ENCODE results near the gene LDLRAD3. TPM values are rescaled to one million over a fixed set of nuclear protein-coding genes. Genes with fewer than 3 reads are reported as not detected.

LDLRAD3 gene
- total RNA-seq, 2 experiments from 2014 or later: not detected

DNA sequence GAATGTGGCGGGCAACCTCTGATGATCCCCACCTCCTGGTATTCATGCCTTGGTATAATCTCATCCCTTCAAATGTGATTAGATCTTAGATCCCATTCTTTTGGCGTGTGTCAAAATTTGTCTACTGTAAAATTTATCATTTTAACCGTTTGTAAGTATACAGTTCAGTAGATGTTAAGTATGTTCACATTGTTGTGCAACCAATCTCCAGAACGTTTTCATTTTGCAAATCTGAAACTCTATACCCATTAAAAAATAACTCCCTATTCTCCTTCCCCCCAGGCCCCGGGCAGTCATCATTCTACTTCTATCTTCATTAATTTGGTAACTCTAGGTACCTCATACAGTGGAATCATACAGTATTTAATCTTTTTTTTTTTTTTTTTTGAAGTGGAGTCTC lies 159.0 kb downstream of the LDLRAD3 start:
- DNase-seq (no peak), ATAC-seq (no peak)
- H3K36me3 Mint-ChIP-seq: no peaks in the 10 kb centered on the region
- no peak overlapping the region for H3K4me3 Mint-ChIP-seq
- H3K27me3 Mint-ChIP-seq: peaks cover 2% of the 10 kb centered on the region
- H3K4me1 Mint-ChIP-seq: no peaks in the 10 kb centered on the region
- CTCF ChIA-PET: no interaction called here
- no peak overlapping the region for H3K27ac Mint-ChIP-seq
- no peaks in the 10 kb centered on the region for H3K9me3 Mint-ChIP-seq (ENCODE audit: low read depth)

DNA sequence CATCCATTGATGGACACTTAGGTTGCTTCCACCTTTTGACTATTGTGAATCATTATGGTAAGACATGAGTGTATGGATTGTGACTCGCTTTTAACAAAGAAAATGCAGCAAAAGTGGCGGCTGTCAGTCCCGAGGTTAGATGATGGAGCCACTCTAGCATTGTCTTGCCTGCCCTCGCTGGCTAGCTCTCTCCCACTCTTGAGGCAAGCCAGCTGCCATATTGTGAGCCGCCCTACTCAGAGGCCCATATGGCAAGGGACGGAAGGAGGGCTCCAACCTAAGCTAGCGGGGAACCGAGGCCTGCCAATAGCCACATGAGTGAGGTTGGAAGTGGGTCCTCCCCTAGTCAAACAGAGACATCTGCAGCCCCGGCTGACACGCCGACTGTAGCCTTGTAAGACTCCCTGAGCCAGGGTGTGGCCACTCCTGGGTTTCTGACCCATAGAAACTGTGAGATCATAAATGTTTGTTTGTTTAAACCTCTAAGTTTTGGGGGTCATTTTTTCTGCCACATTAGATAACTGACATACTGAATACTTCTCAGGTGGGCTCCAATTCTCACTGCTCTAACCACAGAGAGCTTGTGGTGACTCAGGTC lies 160.2 kb downstream of the LDLRAD3 start:
- Mint-ChIP-seq H3K4me3 (no peak overlapping the region), H3K27me3 (peaks cover under 1% of the 10 kb centered on the region), H3K9me3 (ENCODE audit: low read depth) (no peaks in the 10 kb centered on the region), H3K36me3 (no peaks in the 10 kb centered on the region), H3K27ac (no peak overlapping the region), H3K4me1 (peaks cover 2% of the 10 kb centered on the region)
- CTCF ChIA-PET: no interaction called here
- ATAC-seq (no peak), DNase-seq (no peak)

DNA sequence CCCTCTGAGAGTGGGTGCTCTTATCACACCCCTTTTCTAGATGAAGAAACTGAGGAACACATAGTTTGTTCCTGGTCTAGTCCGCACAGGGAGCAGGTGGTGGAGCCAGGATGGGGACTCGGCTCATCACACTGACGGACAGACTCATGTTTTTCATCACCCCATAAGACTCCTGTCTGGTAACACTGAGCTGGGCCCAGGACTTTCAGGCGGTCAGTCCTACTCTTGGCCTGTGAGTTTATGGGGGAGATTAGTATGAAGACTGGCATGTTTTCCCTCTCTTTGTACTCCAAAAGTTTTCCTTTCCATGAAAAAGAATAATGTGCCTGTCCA lies 160.8 kb downstream of the LDLRAD3 start:
- ATAC-seq (no peak), DNase-seq (no peak)
- no peak overlapping the region for H3K4me3 Mint-ChIP-seq
- no peaks in the 10 kb centered on the region for H3K36me3 Mint-ChIP-seq
- peaks cover 3% of the 10 kb centered on the region for H3K4me1 Mint-ChIP-seq
- H3K27me3 Mint-ChIP-seq: no peaks in the 10 kb centered on the region
- H3K9me3 Mint-ChIP-seq (ENCODE audit: low read depth): no peaks in the 10 kb centered on the region
- no peak overlapping the region for H3K27ac Mint-ChIP-seq
- CTCF ChIA-PET: no interaction called here

DNA sequence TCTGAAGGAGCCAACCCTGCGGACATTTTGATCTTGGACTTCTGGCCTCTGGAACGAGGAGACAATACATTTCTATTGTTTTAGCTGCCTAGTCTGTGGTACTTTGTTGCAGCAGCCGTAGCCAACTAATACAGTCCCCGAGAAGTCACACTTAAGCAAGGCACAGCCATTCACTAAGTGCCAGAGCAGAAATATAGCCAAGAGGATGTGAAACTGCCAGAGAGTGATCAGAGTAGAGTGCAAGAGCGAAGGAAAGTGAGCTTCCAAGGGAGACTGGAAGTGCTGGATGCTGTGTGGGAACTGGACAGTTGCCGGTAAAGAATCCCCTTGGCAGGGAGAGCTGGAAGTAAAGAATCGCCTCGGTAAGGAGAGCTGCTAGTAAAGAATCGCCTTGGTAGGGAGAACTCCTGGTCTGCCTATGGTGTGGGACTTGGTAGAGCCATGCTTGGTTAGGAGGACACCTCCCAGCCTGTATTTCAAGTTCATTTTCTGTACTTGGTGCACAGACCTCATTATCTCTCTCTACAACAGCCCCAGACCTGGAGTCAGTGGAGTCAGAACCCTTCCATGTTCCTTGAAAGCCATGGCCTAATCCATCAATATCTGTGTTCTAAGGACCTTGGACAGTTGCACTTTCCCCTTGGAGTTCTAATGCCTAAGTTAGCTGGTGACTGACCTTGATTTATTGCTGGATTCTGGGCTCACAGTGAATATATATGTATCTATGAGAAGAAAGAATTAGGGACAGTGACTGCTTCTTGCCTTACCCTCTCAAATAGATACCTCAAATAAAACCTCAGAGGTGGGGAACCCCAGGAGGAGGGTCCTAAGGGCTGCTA lies 162.1 kb downstream of the LDLRAD3 start:
- no peak for ATAC-seq
- H3K4me3 Mint-ChIP-seq: no peak overlapping the region
- H3K36me3 Mint-ChIP-seq: no peaks in the 10 kb centered on the region
- no peaks in the 10 kb centered on the region for H3K9me3 Mint-ChIP-seq (ENCODE audit: low read depth)
- H3K27me3 Mint-ChIP-seq: no peaks in the 10 kb centered on the region
- H3K4me1 Mint-ChIP-seq: peaks cover 9% of the 10 kb centered on the region
- CTCF ChIA-PET: no interaction called here
- DNase-seq: no peak
- no peak overlapping the region for H3K27ac Mint-ChIP-seq

DNA sequence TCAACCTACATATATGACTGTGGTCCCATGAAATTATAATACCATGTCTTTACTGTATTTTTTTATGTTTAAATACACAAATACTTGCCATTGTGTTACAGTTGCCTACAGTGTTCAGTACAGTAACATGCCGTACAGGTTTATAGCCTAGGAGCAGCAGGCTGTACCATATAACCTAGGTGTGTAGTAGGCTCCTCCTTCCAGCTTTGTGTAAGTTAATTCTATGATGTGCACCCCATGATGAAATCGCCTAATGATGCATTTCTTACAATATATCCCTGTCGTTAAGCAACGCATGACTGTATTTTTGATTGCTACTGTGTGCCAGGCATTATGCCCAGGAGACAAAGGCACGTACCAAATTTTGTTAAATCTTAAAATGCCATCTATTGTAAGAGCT lies 163.7 kb downstream of the LDLRAD3 start:
- H3K27ac Mint-ChIP-seq: no peak overlapping the region
- CTCF ChIA-PET: no interaction called here
- ATAC-seq (no peak), DNase-seq (no peak)
- H3K4me1 Mint-ChIP-seq: peaks cover 9% of the 10 kb centered on the region
- H3K36me3 Mint-ChIP-seq: no peaks in the 10 kb centered on the region
- H3K4me3 Mint-ChIP-seq: no peak overlapping the region
- H3K9me3 Mint-ChIP-seq (ENCODE audit: low read depth): no peaks in the 10 kb centered on the region
- no peaks in the 10 kb centered on the region for H3K27me3 Mint-ChIP-seq

DNA sequence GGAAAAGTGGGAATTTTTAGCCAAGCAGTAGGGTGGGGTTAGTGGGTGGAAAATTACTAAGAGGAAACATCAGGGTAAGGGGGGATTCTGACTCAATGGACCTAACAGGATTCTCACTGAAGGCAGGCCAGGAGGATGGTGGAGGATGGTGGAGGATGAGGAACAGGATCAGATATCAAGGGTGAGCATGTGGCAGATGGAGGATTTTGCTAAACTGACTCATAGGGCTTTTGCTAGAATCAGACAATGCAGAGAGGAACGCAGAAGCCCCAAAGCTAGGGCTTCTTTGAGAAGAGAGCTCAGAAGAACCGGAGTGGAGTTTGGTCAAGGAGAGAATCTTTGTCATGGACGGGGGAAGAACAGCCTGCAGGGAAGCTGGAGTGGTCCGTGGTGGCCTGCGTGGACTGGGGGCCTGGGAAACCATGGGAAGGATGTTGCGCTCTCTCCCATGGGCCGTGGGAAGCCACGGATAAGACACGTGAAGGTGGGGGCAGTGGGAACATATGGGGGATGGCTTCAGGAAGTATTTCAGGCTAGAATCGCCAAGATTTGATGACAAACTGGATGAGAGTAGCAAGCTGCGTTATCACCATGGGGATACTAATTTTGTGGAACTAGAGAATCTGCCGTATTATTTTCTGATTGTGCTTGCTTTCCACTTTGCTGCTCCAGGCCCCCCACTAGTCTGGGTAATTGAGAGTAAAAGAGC lies 165.2 kb downstream of the LDLRAD3 start:
- DNase-seq (no peak), ATAC-seq (no peak)
- Mint-ChIP-seq H3K27ac (no peak overlapping the region), H3K4me1 (peaks cover 9% of the 10 kb centered on the region), H3K36me3 (no peaks in the 10 kb centered on the region), H3K4me3 (no peak overlapping the region), H3K27me3 (no peaks in the 10 kb centered on the region), H3K9me3 (ENCODE audit: low read depth) (no peaks in the 10 kb centered on the region)
- CTCF ChIA-PET: no interaction called here

DNA sequence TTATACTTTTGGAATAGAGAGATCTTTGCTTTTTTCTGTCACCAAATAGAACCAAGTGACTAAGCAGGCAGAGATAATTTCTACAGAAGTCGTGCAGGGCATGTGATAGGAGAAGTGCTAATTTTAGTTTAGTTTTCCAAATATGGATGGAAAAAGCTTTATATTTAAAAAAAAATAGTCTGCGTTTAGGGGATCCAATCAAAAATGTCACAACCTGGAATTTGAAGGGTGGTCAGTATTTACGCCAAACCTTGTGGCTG lies 165.7 kb downstream of the LDLRAD3 start:
- ATAC-seq: no peak
- CTCF ChIA-PET: no interaction called here
- no peak overlapping the region for H3K27ac Mint-ChIP-seq

DNA sequence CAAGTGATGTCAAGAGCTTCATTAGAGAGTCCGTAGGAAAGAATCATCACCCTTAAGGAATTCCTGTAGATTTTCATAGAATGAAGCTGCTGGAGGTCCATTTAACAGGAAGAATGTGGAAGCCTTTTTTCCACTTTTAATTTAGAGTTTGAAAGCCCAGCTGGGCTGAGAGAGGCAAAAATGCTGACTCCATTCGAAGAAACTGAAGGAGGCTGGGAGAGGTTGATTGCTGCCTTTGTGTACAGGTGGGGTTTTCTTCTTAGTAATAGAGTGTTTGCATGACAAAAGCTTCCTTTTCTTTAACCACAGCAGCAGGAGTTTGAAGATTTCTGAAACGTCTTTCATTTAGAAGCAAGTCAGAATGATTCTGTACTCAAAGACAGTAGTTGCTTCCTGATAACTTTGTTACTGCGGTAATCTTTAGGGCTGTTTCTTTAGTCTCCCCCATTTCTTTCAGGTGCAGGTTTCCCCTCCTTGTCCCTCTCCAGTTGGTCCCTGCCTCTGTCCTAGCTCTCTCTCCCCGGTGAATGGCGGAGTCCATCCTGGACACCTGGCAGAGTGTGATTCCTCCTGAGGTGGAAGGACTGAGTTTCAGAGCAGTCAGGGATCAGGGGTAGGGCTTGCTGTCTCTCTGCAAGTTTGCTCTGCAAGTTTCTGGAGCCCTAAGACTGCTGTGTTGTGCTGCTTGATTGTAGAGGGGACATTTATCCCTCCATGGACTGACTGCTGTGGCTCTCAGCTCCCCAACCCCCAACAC lies 166.2 kb downstream of the LDLRAD3 start:
- no peaks in the 10 kb centered on the region for H3K36me3 Mint-ChIP-seq
- CTCF ChIA-PET: no interaction called here
- H3K4me3 Mint-ChIP-seq: no peak overlapping the region
- H3K4me1 Mint-ChIP-seq: peaks cover 9% of the 10 kb centered on the region
- DNase-seq: no peak
- peak overlapping the region; percentile 35 for H3K27ac Mint-ChIP-seq
- no peak for ATAC-seq
- no peaks in the 10 kb centered on the region for H3K9me3 Mint-ChIP-seq (ENCODE audit: low read depth)
- H3K27me3 Mint-ChIP-seq: no peaks in the 10 kb centered on the region

More for the DNA sequence above, 165.7 kb downstream of the LDLRAD3 start:
- H3K36me3 Mint-ChIP-seq: no peaks in the 10 kb centered on the region
- peaks cover 9% of the 10 kb centered on the region for H3K4me1 Mint-ChIP-seq
- no peak for DNase-seq
- H3K4me3 Mint-ChIP-seq: no peak overlapping the region
- H3K27me3 Mint-ChIP-seq: no peaks in the 10 kb centered on the region
- H3K9me3 Mint-ChIP-seq (ENCODE audit: low read depth): no peaks in the 10 kb centered on the region

DNA sequence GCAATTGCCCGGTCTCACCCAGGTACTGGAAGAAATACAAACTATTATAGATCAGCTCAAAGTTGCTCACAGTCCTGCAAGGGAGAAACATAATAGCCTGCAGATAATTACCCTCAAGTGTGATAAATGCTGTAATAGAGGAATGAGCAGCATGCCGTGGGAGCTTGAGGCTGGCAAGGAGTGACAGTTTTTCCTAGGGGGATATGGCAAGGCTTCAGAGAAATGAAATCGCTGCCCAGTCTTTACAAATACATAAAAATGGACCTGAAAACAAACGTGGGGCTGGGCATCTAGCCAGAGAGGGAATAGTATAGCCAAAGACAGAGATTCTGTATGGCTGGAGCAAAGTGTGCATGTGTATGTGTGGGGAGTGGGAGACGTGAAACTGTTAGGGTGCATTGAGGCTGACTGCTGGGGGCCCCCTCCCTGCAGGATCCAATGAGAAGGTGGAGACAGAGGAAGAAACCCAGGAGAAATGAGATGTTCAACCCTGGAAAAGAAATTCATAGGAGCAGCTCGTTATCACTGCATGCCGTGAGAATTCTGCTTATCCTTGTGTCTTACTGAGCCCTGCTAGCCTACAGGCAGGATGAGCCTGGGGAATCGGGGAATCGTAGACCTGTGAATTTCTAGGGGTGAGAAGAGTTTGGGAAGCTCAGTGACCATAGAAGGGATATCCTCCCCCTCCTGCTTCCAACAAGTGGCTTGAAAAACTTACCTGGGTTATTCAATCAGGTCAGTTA lies 167.0 kb downstream of the LDLRAD3 start:
- no peaks in the 10 kb centered on the region for H3K36me3 Mint-ChIP-seq
- H3K4me3 Mint-ChIP-seq: no peak overlapping the region
- CTCF ChIA-PET: no interaction called here
- no peaks in the 10 kb centered on the region for H3K27me3 Mint-ChIP-seq
- ATAC-seq: no peak
- no peaks in the 10 kb centered on the region for H3K9me3 Mint-ChIP-seq (ENCODE audit: low read depth)
- peak overlapping the region; percentile 35 for H3K27ac Mint-ChIP-seq
- peaks cover 9% of the 10 kb centered on the region for H3K4me1 Mint-ChIP-seq
- DNase-seq: no peak

DNA sequence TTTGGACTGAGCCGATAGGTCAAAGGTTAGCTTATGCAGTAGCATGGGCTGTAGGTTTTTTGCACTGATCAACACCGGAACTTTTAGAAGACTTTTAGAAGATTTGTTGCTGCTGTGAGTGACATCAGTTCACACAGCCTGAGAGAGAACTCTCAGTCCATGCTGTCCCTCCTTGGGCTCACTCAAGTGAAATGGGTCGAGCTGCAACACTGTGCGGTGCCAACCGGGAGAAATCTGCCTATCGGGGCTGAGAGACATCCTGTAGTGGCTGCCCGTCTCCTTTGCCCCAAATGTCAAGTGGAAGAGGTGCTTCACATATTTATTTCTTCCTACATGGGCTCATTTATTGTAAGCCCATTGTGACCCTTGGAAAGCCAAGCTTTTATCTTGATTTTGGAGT lies 170.2 kb downstream of the LDLRAD3 start:
- no peaks in the 10 kb centered on the region for H3K9me3 Mint-ChIP-seq (ENCODE audit: low read depth)
- H3K36me3 Mint-ChIP-seq: no peaks in the 10 kb centered on the region
- H3K27ac Mint-ChIP-seq: no peak overlapping the region
- DNase-seq (no peak), ATAC-seq (no peak)
- no peaks in the 10 kb centered on the region for H3K27me3 Mint-ChIP-seq
- no peak overlapping the region for H3K4me3 Mint-ChIP-seq
- H3K4me1 Mint-ChIP-seq: peaks cover 7% of the 10 kb centered on the region
- CTCF ChIA-PET: no interaction called here

DNA sequence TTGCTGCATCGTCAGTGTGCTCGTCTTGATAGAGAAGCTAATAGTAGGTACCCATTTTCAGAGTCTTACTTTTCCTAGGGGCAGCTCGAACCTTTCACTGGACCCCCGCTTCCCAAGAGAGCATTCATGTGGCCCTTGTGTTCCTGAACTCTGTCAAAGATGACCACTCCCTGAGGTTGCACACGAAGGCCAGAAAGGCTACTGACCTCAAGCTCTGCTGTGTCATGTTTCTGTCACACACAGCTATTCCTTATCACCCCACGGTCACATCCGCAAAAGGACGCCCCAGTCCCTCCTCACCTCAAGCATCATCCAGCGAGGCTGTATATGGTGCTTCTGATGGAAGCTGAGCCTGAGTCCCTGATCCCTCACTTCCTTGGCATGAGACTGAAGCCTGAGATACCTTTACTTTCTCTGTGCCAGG lies 171.5 kb downstream of the LDLRAD3 start:
- no peaks in the 10 kb centered on the region for H3K9me3 Mint-ChIP-seq (ENCODE audit: low read depth)
- no peak overlapping the region for H3K4me3 Mint-ChIP-seq
- H3K4me1 Mint-ChIP-seq: peaks cover 5% of the 10 kb centered on the region
- ATAC-seq (no peak), DNase-seq (no peak)
- H3K36me3 Mint-ChIP-seq: no peaks in the 10 kb centered on the region
- CTCF ChIA-PET: no interaction called here
- H3K27me3 Mint-ChIP-seq: peaks cover 3% of the 10 kb centered on the region
- H3K27ac Mint-ChIP-seq: no peak overlapping the region

DNA sequence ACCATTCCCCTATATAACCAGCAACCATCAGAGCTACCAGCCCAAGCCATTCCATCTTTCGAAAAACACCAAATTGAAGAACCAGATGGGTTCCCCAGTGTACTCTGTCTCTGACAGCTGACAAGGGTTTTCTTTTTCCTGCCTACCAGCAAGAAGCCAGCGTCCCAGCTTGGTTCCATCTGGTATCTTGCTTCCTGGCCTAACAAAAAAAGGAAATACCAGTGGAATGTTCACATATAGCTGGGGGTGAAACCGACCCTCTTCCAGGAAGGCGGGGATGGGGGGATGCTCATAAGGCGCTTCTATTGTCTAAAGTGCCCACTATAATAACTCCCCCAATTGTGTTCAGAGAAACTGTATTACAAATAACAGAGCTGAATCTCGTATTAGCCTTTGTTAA lies 172.3 kb downstream of the LDLRAD3 start:
- Mint-ChIP-seq H3K27me3 (peaks cover 3% of the 10 kb centered on the region), H3K4me1 (no peaks in the 10 kb centered on the region), H3K27ac (no peak overlapping the region), H3K4me3 (no peak overlapping the region), H3K9me3 (ENCODE audit: low read depth) (no peaks in the 10 kb centered on the region), H3K36me3 (no peaks in the 10 kb centered on the region)
- CTCF ChIA-PET: no interaction called here
- ATAC-seq (no peak), DNase-seq (no peak)

DNA sequence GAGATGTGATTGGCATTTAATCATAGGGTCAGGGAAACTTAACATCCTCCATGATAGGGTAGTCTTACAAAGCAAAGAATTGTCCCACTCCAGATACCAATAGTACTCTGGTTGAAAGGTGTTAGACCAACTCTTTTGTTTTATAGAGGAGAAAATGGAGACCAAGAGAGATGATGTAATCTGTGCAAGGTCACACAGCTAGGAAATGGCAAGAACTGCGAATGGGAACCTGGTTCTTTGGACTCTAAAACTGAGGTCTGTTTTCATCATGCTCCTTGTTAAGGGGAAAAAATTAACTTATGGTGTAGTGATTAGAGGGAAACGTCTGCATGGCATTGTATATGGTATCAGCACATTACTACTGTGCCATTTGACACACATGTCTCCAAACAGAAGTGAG lies 174.2 kb downstream of the LDLRAD3 start:
- Mint-ChIP-seq H3K27ac (no peak overlapping the region), H3K27me3 (peaks cover 3% of the 10 kb centered on the region), H3K4me1 (no peaks in the 10 kb centered on the region), H3K4me3 (no peak overlapping the region), H3K9me3 (ENCODE audit: low read depth) (no peaks in the 10 kb centered on the region), H3K36me3 (no peaks in the 10 kb centered on the region)
- DNase-seq (no peak), ATAC-seq (no peak)
- CTCF ChIA-PET: no interaction called here

All from activated CD8-positive, alpha-beta memory T cell treated with anti-CD3 and anti-CD28 coated beads, Interleukin-2, amount 10 ng/mL, durations not matched to agents 7 days and 5 days (primary cell).